SK-N-SH (cell line): ENCODE data around the gene GLDC. TPM values are rescaled to one million over a fixed set of nuclear protein-coding genes. Genes with fewer than 3 reads are reported as not detected.
A peak's percentile ranks its signal among the peaks of the same experiment; 100 is the strongest.

Experiments
- CTCF ChIA-PET: fragments of 300-600, 350-600 bp; formaldehyde crosslinking; extraction: SDS; loops from one replicate; lab custom pipeline; 2021; lab: Yijun Ruan, JAX
- POLR2A ChIA-PET: fragments of 350-600 bp; sonication (Branson Sonifier 250); formaldehyde crosslinking; extraction: SDS; loops from one replicate; lab custom pipeline; 2020; ENCODE audit warnings: antibody characterized with exemption, inconsistent platforms; lab: Yijun Ruan, JAX
- DNase-seq: peaks from one replicate; pipeline ENCODE4 v3.0.0; 2012
- H2AFZ ChIP-seq: fragments of 200-600 bp; sonication (generic); 2 replicates; pipeline ENCODE4 v1.8.1; 2016; ENCODE audit warnings: antibody characterized with exemption, mild to moderate bottlenecking, low read depth
- H3F3A ChIP-seq: fragments of 200-600 bp; sonication (generic); replicated peaks from 2 replicates; pipeline ENCODE3; 2016; ENCODE audit warnings: antibody characterized with exemption, mild to moderate bottlenecking; ENCODE audit not compliant: insufficient read depth
- H3K27ac ChIP-seq, 2 experiments: fragments of 200-500 bp in 1 of 2; fragments of 200-600 bp in 1 of 2; sonication (Bioruptor generic) in 1 of 2; sonication (generic), shearing (Covaris generic) in 1 of 2; 2 replicates each; pipeline versions ENCODE4 v1.5.1 to v1.6.1; 2014 to 2016; ENCODE audit warnings: low read depth in 2 of 2, inconsistent platforms in 1 of 2, low read length in 1 of 2, mild to moderate bottlenecking in 1 of 2, mixed read lengths in 1 of 2
- H3K27me3 ChIP-seq: fragments of 200-600 bp; sonication (generic), shearing (Covaris generic); 2 replicates; pipeline ENCODE4 v1.6.1; 2016; ENCODE audit warnings: mixed run types; ENCODE audit not compliant: insufficient read depth
- H3K36me3 ChIP-seq, 2 experiments: fragments of 200-500 bp in 1 of 2; fragments of 200-600 bp in 1 of 2; sonication (Bioruptor generic) in 1 of 2; sonication (generic) in 1 of 2; replicated peaks in 1 of 2; 2 replicates each; pipeline versions ENCODE3 to v1.5.1; 2014 to 2016; ENCODE audit warnings: low read length in 1 of 2, mild to moderate bottlenecking in 1 of 2; ENCODE audit not compliant: insufficient read depth in 2 of 2, control insufficient read depth in 1 of 2
- H3K4me1 ChIP-seq, 2 experiments: fragments of 200-500 bp in 1 of 2; fragments of 200-600 bp in 1 of 2; sonication (Bioruptor generic) in 1 of 2; sonication (generic), shearing (Covaris generic) in 1 of 2; 2 replicates each; pipeline versions ENCODE4 v1.5.1 to v1.6.1; 2014 to 2016; ENCODE audit warnings: low read depth in 1 of 2, low read length in 1 of 2, mixed run types in 1 of 2; ENCODE audit not compliant: insufficient read depth in 2 of 2, control insufficient read depth in 1 of 2
- H3K4me2 ChIP-seq: fragments of 200-600 bp; sonication (generic), shearing (Covaris generic); 2 replicates; pipeline ENCODE4 v1.6.1; 2017; ENCODE audit warnings: mixed run types
- H3K4me3 ChIP-seq, 2 experiments: fragments of 200-500 bp in 1 of 2; fragments of 200-600 bp in 1 of 2; sonication (Bioruptor generic) in 1 of 2; sonication (generic), shearing (Covaris generic) in 1 of 2; 2 replicates each; pipeline versions ENCODE4 v1.5.1 to v1.8.1; 2014 to 2016; ENCODE audit warnings: low read depth in 2 of 2, inconsistent platforms in 1 of 2, low read length in 1 of 2, mild to moderate bottlenecking in 1 of 2, mixed read lengths in 1 of 2, moderate library complexity in 1 of 2
- H3K79me2 ChIP-seq: fragments of 200-600 bp; sonication (generic); 2 replicates; pipeline ENCODE4 v1.8.1; 2017; ENCODE audit warnings: mild to moderate bottlenecking; ENCODE audit not compliant: insufficient read depth
- H3K9ac ChIP-seq: fragments of 200-600 bp; sonication (generic); 2 replicates; pipeline ENCODE4 v1.6.1; 2017; ENCODE audit warnings: mixed run types
- H3K9me2 ChIP-seq: fragments of 200-600 bp; sonication (generic); 2 replicates; pipeline ENCODE4 v1.6.1; 2017; ENCODE audit warnings: mixed run types
- H3K9me3 ChIP-seq: fragments of 200-600 bp; sonication (generic); 2 replicates; pipeline ENCODE4 v1.6.1; 2017; ENCODE audit warnings: mixed run types, mild to moderate bottlenecking, moderate library complexity
- H4K20me1 ChIP-seq: fragments of 200-600 bp; sonication (generic); 2 replicates; pipeline ENCODE4 v1.6.1; 2017; ENCODE audit warnings: mild to moderate bottlenecking, mixed run types; ENCODE audit not compliant: insufficient read depth
- ELF1 ChIP-seq: IDR thresholded peaks from 2 replicates; pipeline ENCODE4 v1.4.0; 2012
- EP300 ChIP-seq, 2 experiments: IDR thresholded peaks; 2 replicates each; pipeline versions ENCODE4 v1.4.0 to v1.6.1; 2012; ENCODE audit warnings: borderline replicate concordance in 1 of 2, low read depth in 1 of 2, low read length in 1 of 2
- FOSL2 ChIP-seq: IDR thresholded peaks from 2 replicates; pipeline ENCODE4 v1.4.0; 2012; ENCODE audit warnings: low read depth, mild to moderate bottlenecking, moderate library complexity, borderline replicate concordance
- FOXJ3 ChIP-seq: sonication (generic); formaldehyde crosslinking; IDR thresholded peaks from 2 replicates; pipeline ENCODE4 v1.5.1; 2020; ENCODE audit warnings: mild to moderate bottlenecking, missing genetic modification reagents
- GABPA ChIP-seq: IDR thresholded peaks from 2 replicates; pipeline ENCODE4 v1.4.0; 2012; ENCODE audit warnings: low read depth, mild to moderate bottlenecking
- GATA2 ChIP-seq: sonication (generic); formaldehyde crosslinking; IDR thresholded peaks from 2 replicates; pipeline ENCODE4 v1.5.0; 2020; ENCODE audit warnings: mild to moderate bottlenecking, missing genetic modification reagents
- NFIC ChIP-seq: IDR thresholded peaks from 2 replicates; pipeline ENCODE4 v1.4.0; 2012; ENCODE audit warnings: borderline replicate concordance
- REST ChIP-seq: IDR thresholded peaks from 2 replicates; pipeline ENCODE4 v1.6.1; 2012; ENCODE audit warnings: mild to moderate bottlenecking, low read depth, low read length, moderate library complexity
- RFX5 ChIP-seq: IDR thresholded peaks from 2 replicates; pipeline ENCODE4 v1.6.1; 2012; ENCODE audit warnings: mild to moderate bottlenecking, improper control_type of control experiment, low read length
- RXRA ChIP-seq: IDR thresholded peaks from 2 replicates; pipeline ENCODE4 v1.4.0; 2012; ENCODE audit warnings: low read depth, mild to moderate bottlenecking, borderline replicate concordance
- TCF12 ChIP-seq: IDR thresholded peaks from 2 replicates; pipeline ENCODE4 v1.4.0; 2012
- USF1 ChIP-seq: IDR thresholded peaks from 2 replicates; pipeline ENCODE4 v1.4.0; 2012; ENCODE audit warnings: low read depth, borderline replicate concordance
- USF2 ChIP-seq: fragments of 150-350 bp; IDR thresholded peaks from 2 replicates; pipeline ENCODE4 v1.6.1; 2017; ENCODE audit warnings: antibody characterized with exemption, low read length, low read depth, borderline replicate concordance
- YY1 ChIP-seq: IDR thresholded peaks from 2 replicates; pipeline ENCODE4 v1.4.0; 2012; ENCODE audit warnings: low read depth, mild to moderate bottlenecking
- WGBS: methylation state at CpG from one replicate; pipeline ENCODE4 v1.1.6; 2017; ENCODE audit warnings: low lambda C conversion rate; 5-methylcytosine and 5-hydroxymethylcytosine counted together
- polyA plus RNA-seq, 3 experiments: library from polyadenylated mRNA; depleted of rRNA; stranded (reverse); fragments of >200 nt; gene quantifications; 2 replicates each; pipeline ENCODE4 v1.2.3, GENCODE V29; 2012

The GLDC gene
- polyA plus RNA-seq, 1 of the 3 experiments (the other 2 are of a cell fraction), result 4.1 TPM

- H3K9ac ChIP-seq, result peak overlapping the region; percentile 99
- H3K27ac ChIP-seq, result peak overlapping the region; percentile 96 to 97
- peak overlapping the region; percentile 56 to 76 for H3K4me3 ChIP-seq
- no peaks in the 10 kb centered on the region for H3K9me2 ChIP-seq
- TF ChIP-seq GABPA, result no peak
- no peak for TF ChIP-seq YY1
- TF ChIP-seq ELF1, result no peak
- no peak for TF ChIP-seq EP300 (IDR thresholded peaks at IDR 0.05; ENCODE audit: borderline replicate concordance in 1 of 2, low read depth in 1 of 2, low read length in 1 of 2)
- 0 out of 2 replicates have a peak, but pooled peaks have one; percentile 3 for TF ChIP-seq REST
- TF ChIP-seq, all 33 proteins: peak for 1
- Histone ChIP-seq H3K79me2 (peaks cover 32% of the 10 kb centered on the region), H3K27me3 (no peaks in the 10 kb centered on the region), H4K20me1 (no peaks in the 10 kb centered on the region), H3K36me3 (no peaks in the 10 kb centered on the region), H3K4me1 (no peaks in the 10 kb centered on the region; a peak in 1 of 4 replicates), H3K4me2 (peak overlapping the region; percentile 85), H3F3A (peaks cover 5% of the 10 kb centered on the region), H2AFZ (peak overlapping the region; percentile 93), H3K9me3 (no peaks in the 10 kb centered on the region)
- DNase-seq, result peak; percentile 71
- ChIA-PET CTCF (no interaction called here), POLR2A (interaction anchor here (0.5 to 0.7 kb wide), 3 partner anchors 77 to 657 kb away, joined by 3 to 4 read pairs (median 3); partner anchors contain the start of gene KDM4C)
- WGBS, result 1% methylated on average over 25 of the region's 26 CpGs
Measured at GRCh38 chr9:6680797-6681146, 35.2 kb upstream of the GLDC start.

GRCh38 chr9:6677803-6678202, 32.3 kb upstream of the GLDC start:
- Histone ChIP-seq H3K36me3 (no peaks in the 10 kb centered on the region), H3K4me1 (no peaks in the 10 kb centered on the region; a peak in 1 of 4 replicates), H3K9me3 (no peaks in the 10 kb centered on the region), H3K4me2 (no peak overlapping the region), H3K4me3 (no peak overlapping the region), H3K27ac (no peak overlapping the region), H2AFZ (no peak overlapping the region), H4K20me1 (no peaks in the 10 kb centered on the region), H3F3A (peaks cover 5% of the 10 kb centered on the region), H3K79me2 (peaks cover 10% of the 10 kb centered on the region), H3K27me3 (no peaks in the 10 kb centered on the region), H3K9ac (no peak overlapping the region), H3K9me2 (no peaks in the 10 kb centered on the region)
- DNase-seq, result no peak
- TF ChIP-seq TCF12 (no peak), GATA2 (no peak), FOSL2 (no peak), FOXJ3 (CRISPR knock-in tag) (no peak), USF2 (no peak), REST (no peak), RXRA (no peak), USF1 (no peak), RFX5 (no peak), YY1 (no peak), GABPA (no peak), NFIC (no peak)
- 84% methylated on average over 7 of the region's 7 CpGs for WGBS
- ChIA-PET POLR2A (no interaction called here), CTCF (interaction anchor here (0.9 to 2.4 kb wide), 3 partner anchors 9 to 323 kb away, joined by 3 to 9 read pairs (median 3); no protein-coding TSS in a partner anchor)
